ENCODE results near the gene GULP1.
A peak's percentile ranks its signal among the peaks of the same experiment; 100 is the strongest.
"Not testable (repeated sequence)": the region's sequence is repeated elsewhere in the genome, so short reads cannot be mapped to it uniquely, and the experiment has no call there.

GULP1 gene

DNA sequence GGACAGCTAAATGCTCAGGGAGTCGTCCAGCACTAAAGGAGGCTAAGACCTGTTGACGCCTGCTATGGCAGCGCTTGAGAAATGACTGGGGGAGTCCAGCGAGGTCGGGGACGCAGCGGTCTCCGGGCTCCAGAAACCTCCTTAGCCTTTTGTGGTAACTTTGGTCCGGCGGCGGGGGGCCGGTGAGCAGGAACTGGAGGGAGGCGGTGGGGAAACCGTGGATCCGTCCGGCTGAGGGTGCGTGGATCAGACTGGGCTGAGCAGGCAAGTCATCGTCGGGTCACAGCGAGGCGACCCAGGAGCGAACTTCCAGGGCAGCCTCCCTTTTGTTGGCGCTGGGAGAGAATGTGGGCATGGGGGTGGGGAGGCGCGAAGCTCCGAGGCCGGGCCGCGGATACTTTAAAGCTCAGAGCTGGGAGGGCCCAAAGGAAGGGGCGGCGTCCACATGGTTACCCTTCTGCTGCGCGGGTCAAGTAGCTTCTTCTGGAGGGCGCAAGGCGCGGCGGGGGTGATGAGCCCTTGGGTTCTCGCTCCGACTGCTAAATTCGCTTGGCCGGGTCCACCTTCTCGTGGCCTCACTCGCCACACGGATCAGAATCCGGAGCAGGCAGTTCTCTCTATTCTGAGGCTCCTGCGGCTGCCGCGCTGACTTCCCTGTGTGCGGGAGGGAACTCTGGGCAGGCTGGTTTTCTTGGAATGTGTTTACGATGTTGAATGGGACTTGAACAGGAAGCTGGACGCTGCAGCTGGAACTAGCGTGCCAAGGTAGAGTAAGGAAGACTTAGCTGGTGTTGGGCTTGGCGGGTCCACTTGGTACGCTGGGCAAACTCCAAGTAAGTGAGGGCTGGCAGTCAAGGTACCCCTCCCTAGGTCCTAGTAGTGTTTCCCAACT lies 920 bp downstream of the GULP1 start:
- DNase-seq (ENCODE audit: low spot score): no peak

DNA sequence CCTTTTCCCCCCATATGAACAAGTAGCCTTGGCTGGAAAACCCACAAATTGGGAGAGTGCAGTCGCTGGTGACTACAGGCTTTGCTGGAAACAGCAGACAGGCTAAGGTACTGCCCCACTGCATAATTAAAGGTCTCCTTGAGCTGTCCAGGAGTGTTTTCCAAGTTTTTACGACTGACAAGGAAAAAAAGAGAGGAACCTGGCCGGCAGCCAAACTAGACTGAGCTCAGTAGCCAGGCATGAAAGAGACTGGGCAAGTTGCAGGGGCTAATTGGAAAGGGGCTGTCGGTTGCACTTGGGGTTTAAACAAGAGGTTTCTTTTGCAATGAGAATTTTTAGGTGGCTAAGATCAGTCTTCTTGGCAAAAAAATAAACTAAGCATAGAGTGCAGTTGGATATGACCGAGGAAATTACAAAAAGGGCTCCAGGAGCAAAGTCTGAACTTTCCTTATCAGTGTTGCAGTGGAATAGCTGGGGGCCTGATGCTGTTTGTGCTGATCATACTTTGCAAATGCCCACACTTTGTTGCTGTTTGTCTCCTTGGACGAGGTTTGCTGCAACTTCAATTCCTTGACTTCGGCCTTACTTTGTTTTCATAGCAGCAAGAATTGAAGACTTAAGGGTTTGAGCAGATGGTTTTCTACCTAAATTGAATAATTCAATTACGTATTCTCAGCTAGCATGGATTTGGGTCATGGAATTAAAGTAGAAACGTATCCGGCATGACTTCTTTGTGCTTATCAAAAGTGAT lies 2.1 kb downstream of the GULP1 start:
- peak; percentile 69 for DNase-seq (ENCODE audit: low spot score)

DNA sequence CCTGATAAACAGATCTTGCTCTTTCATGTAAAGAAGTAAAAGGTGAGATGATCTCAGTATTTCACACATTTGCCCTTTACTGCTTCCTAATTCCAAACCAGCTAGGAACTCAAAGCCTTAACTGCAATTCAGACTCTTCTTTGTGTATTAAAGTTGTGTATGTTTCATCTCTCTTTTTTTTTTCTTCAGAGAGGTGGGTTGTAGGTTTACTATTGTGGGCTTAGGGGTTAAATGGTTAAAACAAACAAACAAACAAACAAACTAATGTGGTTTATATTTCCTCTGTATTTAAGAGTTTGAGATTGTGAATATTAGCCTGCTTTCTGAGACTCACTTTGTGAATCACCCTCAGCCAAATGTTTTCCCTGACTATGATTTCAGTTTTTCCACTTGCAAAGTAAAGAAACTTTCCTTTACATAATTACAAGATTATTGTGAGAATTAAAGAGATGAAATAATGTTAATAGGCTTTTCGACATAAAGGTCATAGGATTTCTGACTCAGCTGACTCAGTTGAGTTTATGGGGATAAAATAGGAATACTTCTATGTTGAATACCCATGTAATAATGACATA lies 2.8 kb downstream of the GULP1 start:
- DNase-seq (ENCODE audit: low spot score): no peak

DNA sequence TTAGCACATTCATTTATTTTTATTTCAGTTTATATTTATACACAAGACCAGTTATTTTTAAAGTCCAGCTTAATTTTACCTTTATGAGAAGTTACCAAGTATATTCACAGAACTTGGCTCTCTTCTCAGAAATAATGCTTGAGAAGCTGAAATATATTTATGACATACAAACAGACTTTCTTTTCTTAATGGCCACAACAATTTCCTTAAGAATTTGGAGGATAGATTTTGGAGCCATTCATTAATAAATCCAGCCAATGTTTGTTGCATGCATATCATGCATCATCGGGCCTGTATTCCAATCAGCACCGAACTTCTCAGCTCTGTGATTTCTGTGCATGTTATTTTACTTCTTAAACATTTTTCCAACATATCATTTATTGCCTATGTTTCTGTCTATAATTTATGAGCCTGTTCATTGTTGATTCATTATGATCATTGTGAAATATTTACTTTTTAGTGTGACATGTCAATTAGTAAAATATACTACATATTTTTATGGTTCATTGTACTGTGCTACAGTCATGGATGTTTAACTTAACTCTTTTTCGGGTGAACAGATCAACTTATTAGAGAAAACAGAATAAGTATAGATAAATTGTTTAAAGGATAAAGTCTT lies 3.5 kb downstream of the GULP1 start:
- no peak for DNase-seq (ENCODE audit: low spot score)

DNA sequence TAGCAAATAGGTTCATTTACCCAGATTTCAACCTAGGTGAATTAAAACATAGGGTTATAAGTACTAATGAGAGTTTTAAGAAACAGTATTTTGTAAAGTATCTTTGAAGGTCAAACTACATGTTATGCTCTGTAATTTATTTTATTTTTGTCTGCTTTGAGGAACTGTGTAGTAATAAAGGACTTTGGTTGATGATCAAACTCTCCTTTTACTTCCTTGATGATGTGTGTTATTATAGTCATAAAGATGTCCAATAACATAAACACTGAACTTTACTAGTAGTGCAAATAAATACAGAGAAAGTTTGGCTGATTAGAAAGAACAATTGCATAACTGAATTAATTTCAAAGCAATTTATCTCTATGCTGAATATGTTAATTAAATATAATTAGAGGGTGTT lies 6.3 kb downstream of the GULP1 start:
- no peak for DNase-seq (ENCODE audit: low spot score)

DNA sequence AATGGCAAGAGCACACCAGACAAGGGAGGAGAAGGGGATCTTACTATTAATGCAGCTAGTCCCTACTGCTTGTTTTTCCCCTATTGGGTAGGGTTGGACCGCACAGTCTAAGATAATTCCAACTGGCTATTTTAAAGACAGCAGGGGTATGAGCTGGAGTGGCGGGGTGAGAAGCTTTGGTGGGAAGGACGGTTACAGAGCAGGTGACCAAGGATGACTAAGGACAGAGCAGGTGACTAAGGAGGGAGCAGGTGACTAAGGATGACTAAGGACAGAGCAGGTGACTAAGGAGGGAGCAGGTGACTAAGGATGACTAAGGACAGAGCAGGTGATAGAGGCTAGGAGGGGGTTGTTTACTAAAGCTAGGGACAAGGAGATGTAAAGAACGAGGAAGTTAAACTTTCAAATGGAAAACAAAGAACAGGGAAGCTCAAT lies 7.3 kb downstream of the GULP1 start:
- DNase-seq (ENCODE audit: low spot score): not testable (repeated sequence)

DNA sequence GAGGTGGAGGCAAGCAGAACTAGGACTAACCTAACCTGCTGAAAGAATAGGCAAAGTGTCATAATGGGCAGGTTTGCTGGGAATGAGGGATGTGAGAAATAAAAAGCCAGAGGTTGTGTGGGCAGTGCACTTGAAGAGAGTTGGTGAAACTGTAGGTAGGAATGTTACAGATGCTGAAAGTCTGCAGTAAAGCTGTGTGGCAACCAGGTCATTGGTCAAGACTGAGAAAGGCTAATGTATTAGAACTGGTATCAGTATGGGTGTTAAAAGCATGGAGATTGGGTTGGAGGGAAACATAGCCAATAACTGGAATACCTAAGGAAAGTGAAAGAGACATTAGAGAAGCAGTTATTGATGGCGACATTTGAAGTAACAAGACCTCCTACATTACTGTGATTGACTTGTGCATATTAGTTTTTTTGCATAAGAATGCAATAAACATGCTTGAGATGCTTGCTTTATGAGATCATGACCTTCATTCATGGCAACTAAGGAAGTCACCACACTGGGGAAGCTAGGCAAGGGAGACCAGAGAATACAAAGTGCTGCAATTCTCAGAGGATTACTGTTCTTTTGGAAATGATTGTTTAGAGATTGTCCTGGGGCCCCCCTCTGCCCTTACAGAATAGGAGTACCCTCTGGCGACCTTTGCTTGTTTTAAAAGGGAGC lies 11.8 kb downstream of the GULP1 start:
- peak; percentile 76 for DNase-seq (ENCODE audit: low spot score)

DNA sequence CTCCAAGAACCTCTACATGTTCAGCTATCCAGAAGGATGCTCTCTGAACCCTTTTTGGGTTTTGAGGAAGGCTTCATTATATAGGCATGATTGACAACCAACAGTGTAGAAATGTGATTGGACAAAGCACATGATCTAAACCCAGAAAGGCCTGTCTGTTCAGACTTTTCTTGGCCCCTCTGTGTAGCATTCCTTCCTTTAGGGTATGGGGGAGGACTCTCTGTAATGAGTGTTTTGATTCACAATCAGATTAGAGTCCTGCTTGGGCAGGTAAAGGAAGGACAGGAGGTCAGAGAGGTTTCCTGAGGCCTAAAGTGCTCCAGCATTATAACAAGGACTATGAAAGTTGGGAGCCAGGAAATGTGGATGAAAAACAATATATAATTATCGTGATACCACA lies 13.6 kb downstream of the GULP1 start:
- no peak for DNase-seq (ENCODE audit: low spot score)

DNA sequence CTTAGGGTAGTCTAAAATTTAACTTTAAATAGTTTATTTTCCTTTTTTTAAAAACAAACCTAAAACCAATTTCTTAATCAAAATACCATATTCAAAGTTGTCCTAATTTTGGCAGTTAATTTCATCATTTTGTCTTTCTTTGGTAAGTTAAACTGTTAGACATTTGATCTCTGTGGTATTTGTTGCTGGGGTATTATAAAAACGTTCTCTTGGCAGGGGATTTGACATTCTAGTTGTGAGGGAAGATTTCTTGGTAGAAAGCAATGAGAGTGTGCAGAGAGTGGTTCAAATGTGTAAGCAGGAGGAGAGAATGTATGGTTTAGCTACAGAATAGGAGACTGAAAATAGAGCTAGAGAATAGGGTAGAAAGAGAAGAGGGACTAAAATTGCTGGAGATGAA lies 14.6 kb downstream of the GULP1 start:
- DNase-seq (ENCODE audit: low spot score): no peak

DNA sequence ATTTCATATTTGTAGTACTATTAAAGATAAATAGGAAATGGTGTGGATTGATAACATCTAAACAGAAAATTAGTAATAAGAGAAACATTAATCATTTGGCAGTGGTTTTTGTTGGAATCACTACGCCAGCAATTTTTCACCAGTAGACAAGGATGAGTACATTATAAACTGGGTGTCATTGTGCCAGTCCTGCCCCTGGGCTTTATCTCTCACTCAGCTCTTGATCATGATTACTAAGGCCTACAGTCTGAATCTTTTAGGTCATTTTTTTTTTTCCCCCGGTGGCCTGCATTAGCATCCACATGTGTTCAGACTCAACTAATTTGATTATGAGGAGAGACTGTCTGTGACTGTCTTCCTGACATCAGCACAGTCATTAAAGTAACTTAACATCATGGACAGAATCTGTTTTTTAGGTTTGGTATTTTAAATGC lies 16.2 kb downstream of the GULP1 start:
- no peak for DNase-seq (ENCODE audit: low spot score)

DNA sequence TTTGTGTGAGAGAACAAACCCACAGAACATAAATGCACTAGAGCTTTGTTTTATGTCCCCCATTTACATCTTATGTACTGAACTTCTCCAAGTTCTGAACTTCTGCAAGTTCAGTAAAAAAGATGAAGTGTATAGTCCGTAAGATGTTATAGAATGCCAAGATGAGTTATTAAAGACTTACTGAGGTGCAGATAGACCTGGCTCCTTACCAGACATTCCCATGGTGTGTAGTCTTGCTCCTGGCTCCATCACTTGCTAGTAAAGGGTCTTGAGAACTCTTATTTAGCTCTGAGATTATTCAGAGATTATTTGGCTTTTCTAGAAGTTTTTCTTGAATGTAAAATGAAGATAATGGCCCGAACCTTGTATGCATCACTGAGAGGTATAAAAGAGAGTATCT lies 16.8 kb downstream of the GULP1 start:
- DNase-seq (ENCODE audit: low spot score): no peak

DNA sequence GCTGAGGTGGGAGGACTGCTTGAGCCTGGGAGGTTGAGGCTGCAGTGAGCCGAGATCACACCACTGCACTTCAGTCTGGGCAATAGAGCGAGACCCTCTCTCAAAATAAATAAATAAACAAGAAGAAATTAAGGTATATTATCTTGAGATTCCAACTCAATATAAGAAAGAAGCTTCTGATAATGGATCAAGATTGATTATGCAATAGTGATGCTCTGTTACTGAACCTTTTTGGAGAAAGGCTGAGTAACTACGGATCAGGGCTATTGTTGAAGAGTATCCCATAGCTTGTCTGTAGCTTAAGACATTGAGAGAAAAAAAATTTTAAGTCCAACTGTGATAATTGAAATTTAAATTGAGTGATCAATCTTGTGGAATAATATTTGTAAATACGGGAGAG lies 17.7 kb downstream of the GULP1 start:
- DNase-seq (ENCODE audit: low spot score): no peak

DNA sequence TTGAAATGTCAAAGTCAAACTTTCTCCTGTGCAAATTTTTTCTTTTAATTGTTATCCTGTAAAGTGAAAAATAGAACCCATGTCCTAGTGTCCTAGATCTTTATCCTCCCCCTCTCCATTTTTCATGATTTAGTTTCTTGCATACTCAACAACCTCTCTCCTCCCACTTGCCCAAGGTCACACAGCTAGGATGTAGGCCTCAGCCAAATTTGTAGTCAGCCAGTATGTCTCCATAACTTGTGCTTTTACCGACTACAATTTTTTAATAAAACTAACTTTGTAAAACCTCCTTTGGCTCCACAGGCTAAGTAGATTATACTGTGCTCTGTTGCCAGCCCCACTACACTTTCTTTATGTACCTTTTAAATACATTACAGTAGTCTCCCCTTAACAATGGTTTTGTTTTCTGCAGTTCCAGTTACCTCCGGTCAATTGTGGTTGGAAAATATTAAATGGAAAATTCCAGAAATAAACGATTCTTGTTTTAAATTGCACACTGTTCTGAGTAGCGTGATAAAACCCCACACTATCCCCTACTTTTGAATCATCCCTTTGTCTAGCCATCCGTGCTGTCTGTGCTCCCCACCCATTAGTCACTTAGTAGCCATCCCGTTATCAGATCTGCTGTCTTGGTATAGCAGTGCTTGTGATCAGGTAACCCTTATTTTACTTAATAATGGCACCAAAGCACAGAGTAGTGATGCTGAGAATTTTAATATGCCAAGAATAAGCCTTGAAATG lies 22.8 kb downstream of the GULP1 start:
- DNase-seq (ENCODE audit: low spot score): peak; percentile 68

DNA sequence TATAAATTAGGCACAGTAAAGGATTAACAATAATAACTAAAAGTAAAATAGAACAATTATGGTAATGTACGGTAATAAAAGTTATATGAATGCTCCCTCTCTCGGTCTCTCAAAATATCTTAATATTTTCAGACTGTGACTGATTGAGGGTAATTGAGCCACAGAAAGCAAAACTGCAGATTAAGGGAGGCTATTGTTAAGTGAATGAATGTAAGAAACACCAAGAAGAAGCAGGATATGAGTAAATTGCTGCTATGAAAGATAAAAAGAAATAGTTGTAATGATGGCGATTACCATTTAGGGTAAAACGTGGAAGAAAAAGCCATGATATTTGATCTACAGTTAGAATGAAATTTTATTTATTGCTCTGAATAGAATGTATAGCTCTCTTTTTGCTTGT lies 24.1 kb downstream of the GULP1 start:
- DNase-seq (ENCODE audit: low spot score): peak; percentile 63

DNA sequence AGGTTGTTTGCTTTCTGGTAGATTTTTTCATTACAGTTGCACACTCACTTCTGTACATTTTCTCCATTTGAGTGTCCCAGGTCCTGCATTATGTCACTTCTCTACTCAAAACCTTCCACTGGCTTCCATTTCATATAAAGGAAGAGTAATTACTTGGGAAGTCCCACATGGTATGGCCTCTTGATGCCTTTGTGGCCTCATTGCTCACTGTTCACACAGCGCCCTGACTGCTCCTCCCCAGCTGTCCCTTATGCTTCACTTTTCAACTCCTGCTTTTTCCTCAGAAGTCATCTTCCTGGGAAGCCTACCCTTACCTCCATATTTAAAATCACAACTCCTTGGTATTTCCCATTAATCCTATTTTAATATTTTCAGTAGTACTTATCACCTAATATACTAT lies 24.7 kb downstream of the GULP1 start:
- DNase-seq (ENCODE audit: low spot score): no peak

DNA sequence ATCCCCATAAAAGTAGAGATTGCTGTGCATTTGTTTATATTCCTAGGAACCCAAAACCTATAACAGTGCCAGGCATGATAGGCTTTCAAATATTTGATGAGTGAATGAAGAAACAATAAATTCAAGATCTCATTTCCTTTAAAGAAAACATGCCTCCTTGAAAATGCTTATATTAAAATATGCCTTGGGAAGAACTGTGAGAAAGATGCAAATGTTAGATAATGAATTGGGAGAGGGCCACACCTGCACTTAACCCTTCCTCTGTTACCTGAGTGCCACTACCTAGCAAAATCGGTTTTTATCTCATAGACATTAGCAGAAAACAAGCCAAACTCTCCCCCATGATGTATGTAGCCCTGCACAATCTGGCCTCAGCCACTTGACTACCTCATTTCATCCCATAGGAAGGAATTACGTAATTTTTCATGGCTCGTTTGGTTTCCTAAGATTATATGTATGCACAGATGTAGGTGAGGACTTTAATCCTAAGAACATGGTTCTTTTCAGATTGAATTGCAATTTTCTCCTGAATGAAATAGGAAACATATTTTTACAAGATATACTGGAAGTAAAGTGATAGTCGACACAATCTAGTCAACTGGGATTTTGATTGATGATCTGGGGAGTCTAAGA lies 25.2 kb downstream of the GULP1 start:
- no peak for DNase-seq (ENCODE audit: low spot score)

DNA sequence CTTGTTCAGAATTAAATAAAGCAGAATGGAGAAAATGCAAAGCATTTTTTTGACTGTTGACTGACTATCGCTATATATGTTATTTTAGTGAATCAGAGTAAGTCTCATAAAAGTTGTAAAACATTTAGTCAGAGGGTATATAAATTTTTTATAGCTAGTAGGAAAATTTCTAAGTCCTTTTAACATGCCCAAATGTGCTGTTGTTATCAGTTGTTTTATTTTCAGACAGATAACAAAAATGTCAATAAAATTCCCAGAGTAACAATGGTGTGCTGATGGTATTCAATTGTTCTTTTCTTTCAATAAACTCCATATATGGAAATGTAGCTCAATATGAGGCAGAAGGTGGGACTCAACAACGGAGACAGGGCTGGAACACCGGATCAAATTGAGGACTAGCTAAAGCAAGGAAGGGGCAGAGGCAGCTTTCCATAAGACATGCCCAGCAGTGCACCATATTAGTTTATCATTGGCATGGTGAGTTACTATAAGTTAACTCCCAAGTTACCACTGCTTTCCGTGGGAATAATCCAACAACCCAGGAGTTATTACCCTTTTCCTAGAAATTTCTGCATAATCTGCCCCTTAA lies 26.6 kb downstream of the GULP1 start:
- DNase-seq (ENCODE audit: low spot score): no peak

DNA sequence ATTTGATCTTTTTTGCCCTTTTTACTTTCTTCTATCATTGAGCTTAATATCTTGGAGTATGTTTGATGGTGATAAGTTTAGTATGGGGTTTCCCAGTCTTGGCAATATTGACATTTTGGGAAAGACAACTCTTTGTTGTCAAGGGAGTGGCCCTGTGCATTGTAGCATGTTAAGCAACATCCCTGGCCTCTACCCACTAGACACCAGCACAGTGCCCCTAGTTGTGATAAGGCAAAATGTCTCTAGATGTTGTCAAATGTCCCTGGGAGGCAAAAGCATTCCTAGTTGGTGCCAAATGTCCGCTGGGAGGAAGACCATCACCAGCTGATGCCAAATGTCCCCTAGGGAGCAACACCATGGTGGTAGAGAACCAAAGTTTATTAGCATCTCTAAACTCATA lies 28.2 kb downstream of the GULP1 start:
- no peak for DNase-seq (ENCODE audit: low spot score)

DNA sequence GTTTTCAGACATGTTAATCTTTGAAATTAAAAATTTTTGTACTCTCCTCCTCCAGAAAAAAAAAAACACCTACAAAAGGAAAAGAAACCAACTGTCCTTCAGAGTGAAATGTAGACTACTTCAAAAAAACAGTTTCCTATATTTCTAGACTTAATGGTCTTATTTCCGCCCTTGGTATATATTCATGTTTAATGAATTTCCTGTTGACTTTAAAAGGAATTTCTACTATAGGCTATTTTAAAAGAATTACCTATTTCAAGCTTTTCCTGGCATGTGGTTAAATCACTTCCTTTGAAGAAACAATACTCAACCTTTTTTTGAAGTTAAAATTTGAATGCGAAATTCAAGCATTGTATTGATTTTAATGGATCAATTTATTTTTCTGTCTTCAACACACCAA lies 29.2 kb downstream of the GULP1 start:
- DNase-seq (ENCODE audit: low spot score): no peak
